HG03045 (cell line): Measurements from ENCODE around the gene FMO2.
"Not testable (repeated sequence)": the region's sequence is repeated elsewhere in the genome, so short reads cannot be mapped to it uniquely, and the experiment has no call there.

Experiments
- ATAC-seq: cut with Tn5 transposase; IDR thresholded peaks from one replicate; pipeline ENCODE4 v1.9.1; 2021; ENCODE audit warnings: mild to moderate bottlenecking, moderate library complexity; ENCODE audit not compliant: unreplicated experiment

The FMO2 gene

GRCh38 chr1:171218661-171219060 is 33.6 kb downstream of the FMO2 start:
- ATAC-seq = no peak

DNA sequence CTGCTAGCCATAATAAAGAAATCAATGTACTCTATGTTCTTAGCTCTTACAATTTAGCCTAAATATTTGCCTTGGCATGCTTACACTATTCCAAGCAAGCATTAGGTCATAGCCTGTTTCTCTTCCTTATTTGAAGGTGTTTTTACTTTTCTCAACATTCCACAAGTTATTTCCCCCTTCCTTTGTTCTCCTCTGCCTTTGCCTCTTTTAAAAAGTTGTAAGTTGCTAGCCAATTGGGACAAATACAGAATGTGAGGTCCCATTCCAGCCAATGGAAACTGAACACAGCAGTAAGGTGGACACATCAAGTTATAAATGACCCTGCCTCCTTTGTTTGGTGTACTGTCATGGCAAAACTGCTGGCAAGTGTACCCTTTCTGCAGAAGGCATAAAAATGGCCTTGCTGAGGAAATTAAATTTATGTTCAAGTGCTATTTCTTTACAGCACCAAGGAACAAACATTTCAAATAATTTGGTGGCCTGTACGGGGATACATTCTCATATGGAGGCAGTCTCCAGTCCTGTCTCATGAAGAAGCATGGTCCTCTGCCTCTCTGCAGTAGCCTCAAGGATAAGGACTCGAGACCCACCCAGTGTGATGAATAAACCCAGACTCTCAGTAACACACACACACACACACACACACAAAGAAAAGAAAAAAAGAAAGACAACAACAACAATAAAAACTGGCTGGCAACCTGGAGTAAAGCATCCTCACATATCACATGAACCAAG is 34.4 kb downstream of the FMO2 start:
- ATAC-seq = no peak

GRCh38 chr1:171220081-171220420 is 35.0 kb downstream of the FMO2 start:
- no peak for ATAC-seq

GRCh38 chr1:171220581-171221054 is 35.5 kb downstream of the FMO2 start:
- no peak for ATAC-seq

DNA sequence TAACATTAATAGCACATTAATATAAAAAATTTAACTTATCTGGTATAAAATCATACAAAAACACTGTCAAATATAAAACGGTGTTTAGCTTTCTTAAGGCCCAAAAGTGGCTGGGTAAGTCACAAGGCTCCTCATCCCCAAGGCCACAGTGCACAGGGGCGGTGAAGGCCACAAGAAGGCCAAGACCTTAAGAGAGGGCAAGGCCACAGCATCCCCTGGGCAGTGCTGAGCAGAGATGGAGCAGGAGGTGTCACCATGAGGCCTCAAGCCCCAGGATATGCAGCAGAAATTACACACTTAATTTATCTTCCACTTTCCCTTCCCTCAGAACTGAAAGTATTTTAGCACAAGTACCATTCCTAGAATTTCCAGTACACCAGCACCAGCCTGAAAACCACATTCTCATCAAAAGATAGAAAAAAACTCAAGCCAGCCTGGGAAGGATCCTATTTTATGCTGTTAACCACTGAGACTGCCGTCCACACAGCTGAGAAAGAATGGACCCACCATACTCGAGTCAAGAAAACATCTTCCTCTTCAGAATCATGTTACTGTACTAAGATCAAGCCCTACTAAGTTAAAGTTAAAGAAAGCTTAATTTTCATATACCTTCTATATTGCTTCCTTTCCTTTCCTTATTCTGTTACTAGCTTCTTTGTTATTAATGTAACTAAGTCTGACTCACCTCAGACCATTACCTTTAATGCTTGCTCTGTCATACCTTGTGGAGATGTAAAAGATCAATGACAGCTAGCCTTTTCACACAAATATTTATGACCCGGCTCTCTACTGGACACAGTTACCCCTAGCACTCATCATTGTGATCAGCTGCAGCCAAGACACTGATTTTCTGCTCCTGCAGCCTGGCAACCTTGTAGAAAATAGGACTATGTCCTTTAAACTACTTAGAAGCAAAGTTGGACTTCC is 36.8 kb downstream of the FMO2 start:
- ATAC-seq = no peak

GRCh38 chr1:171222936-171223335 is 37.8 kb downstream of the FMO2 start:
- no peak for ATAC-seq

DNA sequence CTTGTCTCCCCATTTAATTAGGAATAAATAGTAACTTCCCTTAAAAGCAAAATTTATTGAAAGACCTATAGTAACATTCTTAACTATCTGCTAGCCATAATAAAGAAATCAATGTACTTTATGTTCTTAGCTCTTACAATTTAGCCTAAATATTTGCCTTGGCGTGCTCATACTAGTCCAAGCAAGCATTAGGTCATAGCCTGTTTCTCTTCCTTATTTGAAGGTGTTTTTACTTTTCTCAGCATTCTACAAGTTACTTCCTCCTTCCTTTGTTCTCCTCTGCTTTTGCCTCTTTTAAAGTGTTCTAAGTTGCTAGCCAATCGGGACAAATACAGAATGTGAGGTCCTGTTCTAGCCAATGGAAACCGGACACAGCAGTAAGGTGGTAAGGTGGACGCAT is 39.2 kb downstream of the FMO2 start:
- not testable (repeated sequence) for ATAC-seq

- peak; percentile 78 for ATAC-seq
Measured at GRCh38 chr1:171226747-171227370, 41.8 kb downstream of the FMO2 start.

GRCh38 chr1:171231326-171231725 is 46.2 kb downstream of the FMO2 start:
- no peak for ATAC-seq

- ATAC-seq = no peak
Measured at GRCh38 chr1:171233183-171233582, 48.1 kb downstream of the FMO2 start.

- not testable (repeated sequence) for ATAC-seq
Measured at GRCh38 chr1:171236231-171236630, 51.1 kb downstream of the FMO2 start.

DNA sequence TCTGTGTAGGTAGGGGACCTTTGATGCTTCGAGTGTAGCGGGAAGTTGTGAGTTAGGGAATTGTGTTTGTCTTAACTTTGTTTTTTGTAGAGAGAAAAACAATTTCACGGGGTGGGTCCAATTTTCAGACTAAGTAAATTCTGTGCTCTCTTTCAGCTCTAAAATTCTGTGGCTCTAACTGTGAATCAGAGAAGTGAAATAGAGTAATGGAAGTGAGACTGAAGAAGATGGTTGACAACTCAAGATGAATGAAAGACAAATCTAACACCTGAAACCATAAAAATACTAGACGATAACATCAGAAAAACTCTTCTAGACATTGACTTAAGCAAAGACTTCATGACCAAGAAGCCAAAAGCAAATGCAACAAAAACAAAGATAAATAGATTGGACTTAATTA is 58.8 kb downstream of the FMO2 start:
- ATAC-seq = no peak

DNA sequence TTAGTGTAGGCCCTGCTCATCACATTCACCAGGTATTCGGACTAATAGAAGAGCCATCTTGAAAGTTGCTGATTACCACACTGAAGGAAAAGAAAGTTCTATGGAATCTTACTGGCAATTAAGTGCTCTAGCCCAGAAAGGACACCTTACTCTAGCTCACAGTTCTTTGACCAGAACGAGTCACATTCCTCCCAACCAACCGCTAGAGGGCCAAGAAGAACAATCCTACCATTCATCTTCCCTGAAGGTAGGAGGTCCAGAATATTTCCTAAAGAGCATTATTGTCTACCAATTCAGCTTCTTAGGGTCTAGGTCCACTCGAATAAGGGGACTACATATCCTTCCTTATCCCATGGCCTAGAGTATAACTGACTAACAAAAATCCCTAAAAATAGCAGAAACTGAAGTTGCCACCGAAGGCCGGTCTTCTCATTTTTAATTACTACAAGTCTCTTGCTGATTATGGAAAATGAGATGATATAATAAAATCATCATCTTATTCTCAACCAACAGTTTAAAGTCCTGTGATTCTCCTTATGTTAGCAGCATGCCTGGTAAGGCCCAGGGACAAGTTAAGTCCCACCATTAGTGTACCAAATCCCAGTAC is 60.5 kb downstream of the FMO2 start:
- ATAC-seq = no peak

- no peak for ATAC-seq
Measured at GRCh38 chr1:171247501-171247900, 62.4 kb downstream of the FMO2 start.

DNA sequence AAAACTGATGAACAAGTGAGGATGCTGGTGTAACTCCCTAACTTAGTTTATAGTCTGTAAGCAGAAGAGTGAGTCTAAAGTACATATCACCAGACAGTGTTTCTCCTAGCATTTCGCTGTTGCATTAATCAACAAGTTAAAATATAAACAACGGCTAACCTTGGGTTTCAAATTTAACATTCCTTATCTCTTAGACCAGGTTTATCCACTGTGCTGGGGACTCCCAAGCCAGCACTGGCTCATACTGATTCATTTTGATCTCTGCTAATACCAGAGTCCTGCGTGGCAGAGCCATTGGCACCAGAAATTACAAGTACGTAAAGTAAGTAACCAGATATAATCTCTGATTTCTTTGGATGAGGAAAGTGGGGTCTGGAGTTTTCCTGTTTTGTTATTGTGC is 63.2 kb downstream of the FMO2 start, which contains the start of gene FMO1:
FMO1 (plus strand) TSS at position 193 of the 400 bp plus-strand sequence. CDS start 9,594 bp downstream, outside the sequence.
- ATAC-seq = no peak

GRCh38 chr1:171248841-171249240 is 63.7 kb downstream of the FMO2 start:
- ATAC-seq = no peak

DNA sequence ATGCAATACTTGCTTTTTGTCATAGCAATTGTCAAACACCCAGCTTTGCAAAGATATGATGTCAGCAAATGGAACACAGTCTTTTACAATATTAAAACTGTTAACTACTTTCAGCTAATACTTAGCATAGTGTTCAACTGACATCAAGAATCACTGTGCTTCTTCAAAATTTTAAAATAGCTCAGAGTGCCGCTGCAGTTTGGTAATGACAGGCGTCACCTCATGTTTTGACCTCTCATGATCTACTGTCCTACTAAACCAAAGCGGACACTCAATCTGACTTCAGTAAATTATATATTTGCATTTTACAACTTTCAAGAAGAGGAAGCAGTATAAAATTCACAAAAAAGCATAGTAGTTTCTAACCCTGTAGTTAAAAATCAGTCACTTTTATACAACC is 65.2 kb downstream of the FMO2 start:
- ATAC-seq = no peak

DNA sequence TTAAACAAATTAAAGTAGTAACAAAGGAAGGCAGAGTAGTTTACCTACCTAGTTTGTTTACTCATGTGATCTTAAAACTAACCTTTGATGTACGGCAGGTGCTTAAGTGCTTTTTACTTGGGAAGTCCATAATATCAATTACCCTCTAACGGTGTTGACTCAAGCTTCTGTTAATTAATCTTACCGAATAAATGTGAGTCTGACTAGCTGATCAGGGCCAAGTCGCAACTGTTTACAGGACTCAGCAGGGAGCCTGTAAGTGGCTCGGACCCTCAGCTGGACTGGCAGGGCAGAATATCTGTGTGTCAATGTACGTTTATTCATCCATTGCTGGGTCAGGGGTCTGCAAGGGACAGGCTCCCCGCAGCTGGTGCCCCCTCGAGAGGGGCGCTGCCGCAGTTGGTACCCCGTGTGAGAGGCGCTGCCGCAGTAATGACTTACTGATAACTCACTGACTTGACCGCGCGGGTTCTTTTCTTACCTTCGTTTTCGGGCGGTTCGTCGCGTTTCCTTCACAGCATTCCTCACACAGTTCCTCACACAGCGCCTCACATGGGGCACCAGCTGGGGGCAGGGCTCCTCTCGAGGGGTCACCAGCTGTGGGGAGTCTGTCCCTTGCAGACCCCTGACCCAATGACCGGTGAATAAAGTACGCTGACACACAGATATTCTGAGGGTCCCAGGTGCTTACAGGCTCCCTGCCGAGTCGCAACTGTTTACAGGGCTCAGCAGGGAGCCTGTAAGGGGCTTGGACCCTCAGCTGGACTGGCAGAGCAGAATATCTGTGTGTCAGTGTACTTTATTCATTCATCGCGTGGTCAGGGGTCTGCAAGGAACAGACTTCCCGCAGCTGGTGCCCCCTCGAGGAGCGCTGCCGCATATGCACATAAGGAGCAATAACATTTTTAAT is 66.2 kb downstream of the FMO2 start:
- peak; percentile 58 for ATAC-seq

- no peak for ATAC-seq
Measured at GRCh38 chr1:171251952-171252300, 66.8 kb downstream of the FMO2 start.

DNA sequence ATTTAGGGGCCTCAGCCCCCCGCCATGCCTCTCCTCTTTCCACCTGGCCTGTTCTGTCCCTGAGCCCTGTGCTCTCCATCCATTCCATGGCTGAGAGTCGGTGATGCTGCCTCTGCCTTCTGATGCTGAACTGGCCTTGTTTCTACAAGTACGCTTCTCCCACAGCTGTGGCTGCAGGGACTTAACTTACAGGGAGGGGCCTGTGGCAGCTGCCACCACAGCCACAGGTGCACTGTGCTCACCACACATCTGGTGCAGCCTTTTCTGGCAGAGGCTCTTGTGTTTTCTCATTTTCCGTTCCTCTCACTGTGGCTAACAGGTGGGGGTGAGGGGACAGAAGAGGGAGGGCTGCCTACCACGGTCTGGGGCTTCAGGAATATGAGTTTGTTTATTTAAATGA is 67.4 kb downstream of the FMO2 start:
- ATAC-seq = peak; percentile 85
